GM18505 (cell line): ENCODE results near the gene PPP2R3A.
"Not testable (repeated sequence)": the region's sequence is repeated elsewhere in the genome, so short reads cannot be mapped to it uniquely, and the experiment has no call there.

Source experiments
- ATAC-seq: cut with Tn5 transposase; IDR thresholded peaks from one replicate; pipeline ENCODE4 v1.9.1; 2021; ENCODE audit not compliant: unreplicated experiment
- POLR2A ChIP-seq: IDR thresholded peaks from 4 replicates; pipeline ENCODE4 v1.6.1; 2011; ENCODE audit warnings: borderline replicate concordance; ENCODE audit not compliant: insufficient read depth, insufficient read length; ENCODE audit errors: extremely low read depth

The PPP2R3A gene

GRCh38 chr3:136146981-136147729 is 181.6 kb downstream of the PPP2R3A start:
- ATAC-seq = no peak
- TF ChIP-seq POLR2A = no peak

- TF ChIP-seq POLR2A = no peak
- no peak for ATAC-seq
Measured at GRCh38 chr3:136149667-136150066, 184.1 kb downstream of the PPP2R3A start.

GRCh38 chr3:136151219-136151618 is 185.7 kb downstream of the PPP2R3A start:
- no peak for ATAC-seq
- no peak for TF ChIP-seq POLR2A

DNA sequence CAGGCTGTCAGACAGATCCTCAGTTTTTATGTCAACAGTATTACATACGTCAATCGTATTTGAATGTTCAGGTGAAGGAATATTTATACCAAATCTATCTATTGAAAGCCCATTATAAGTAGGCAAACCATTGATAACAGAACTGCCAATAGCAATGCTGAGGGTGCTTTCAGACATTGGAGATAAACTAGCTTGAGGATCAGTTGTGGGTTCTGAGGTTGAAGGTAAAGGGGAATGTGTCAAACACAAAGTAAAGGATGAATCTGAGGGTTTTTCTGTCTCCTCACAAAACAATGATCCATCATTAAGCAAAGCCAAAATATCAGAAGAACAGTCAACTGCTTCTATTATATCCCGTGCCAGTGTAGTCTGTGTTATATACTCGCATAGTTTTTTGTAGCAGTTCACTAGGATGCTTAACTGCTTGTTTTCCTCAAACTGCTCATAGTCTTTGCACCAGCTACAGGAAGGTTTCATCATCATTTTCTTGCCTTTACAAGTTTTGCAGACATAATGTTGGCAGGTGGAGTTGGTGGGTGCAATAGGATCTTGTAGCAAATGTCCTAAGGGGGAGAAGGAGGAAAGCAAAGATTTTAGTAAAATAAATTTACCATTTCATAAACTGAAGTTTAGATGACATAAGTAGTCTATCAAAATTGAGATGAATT is 186.8 kb downstream of the PPP2R3A start:
- TF ChIP-seq POLR2A = no peak
- ATAC-seq = no peak

- no peak for ATAC-seq
- TF ChIP-seq POLR2A = no peak
Measured at GRCh38 chr3:136152963-136153362, 187.4 kb downstream of the PPP2R3A start.

GRCh38 chr3:136161516-136161915 is 196.0 kb downstream of the PPP2R3A start:
- no peak for TF ChIP-seq POLR2A
- ATAC-seq = no peak

GRCh38 chr3:136162322-136162721 is 196.8 kb downstream of the PPP2R3A start:
- ATAC-seq = no peak
- TF ChIP-seq POLR2A = no peak

- not testable (repeated sequence) for ATAC-seq
Measured at GRCh38 chr3:136163607-136164006, 198.1 kb downstream of the PPP2R3A start.

- TF ChIP-seq POLR2A = no peak
- ATAC-seq = no peak
Measured at GRCh38 chr3:136166507-136166906, 201.0 kb downstream of the PPP2R3A start.

DNA sequence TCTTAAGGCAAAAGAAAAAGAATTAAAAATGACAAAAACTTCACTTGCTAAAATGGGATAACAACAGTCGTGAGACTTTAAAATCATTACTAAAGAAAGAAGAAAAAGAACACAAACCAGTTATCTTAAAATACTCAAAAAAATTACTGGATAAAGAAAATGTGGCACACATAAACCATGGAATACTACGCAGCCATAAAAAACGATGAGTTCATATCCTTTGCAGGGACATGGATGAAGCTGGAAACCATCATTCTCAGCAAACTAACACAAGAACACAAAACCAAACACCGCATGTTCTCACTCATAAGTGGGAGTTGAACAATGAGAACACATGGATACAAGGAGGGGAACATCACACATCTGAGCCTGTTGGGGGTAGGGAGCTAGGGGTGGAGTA is 202.7 kb downstream of the PPP2R3A start:
- not testable (repeated sequence) for ATAC-seq

DNA sequence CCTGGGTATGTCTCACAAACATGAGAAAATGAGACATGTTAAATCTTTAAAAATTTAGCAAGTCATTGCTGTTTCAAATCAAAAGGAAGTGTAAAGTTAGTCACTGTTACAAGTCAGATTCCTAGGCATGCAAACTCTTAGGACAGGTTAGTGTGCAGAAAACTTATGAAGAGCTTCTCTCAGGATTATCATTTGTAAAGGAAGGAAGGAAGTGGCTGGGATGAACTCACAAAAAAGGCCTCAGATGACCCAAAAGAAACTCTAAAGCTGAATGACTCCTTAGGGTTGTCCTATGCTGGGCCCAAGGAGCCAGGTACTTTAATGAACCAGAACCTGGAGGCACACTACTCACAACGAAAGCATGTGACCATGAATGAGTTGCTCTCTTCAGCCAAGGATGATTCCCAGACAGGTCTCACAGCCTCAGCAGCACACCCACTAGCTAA is 205.6 kb downstream of the PPP2R3A start:
- ATAC-seq = no peak
- no peak for TF ChIP-seq POLR2A

DNA sequence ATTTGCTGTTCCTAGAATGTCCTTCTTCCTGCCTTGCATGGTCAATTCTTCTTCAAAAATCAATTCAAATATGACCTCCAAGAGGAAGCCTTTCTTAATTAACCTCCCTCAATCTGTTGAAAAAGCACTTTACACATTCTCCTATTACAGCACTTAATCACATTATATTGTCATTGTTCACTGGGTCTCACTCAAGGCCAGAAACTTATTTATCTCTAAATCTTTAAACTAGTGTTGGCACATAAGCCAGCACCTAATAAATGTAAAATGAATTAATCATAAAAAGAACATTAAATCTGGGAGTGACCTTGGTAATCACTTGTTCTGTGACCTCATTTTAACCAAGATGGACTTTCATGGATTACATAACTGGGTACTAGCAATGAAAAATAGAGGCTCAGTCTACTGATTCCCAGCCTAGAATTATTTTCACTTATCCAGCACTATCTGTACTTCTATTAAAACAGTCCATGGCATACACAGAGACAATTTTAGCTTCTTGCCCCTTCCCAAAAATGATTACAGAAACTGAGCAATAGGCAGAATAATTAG is 208.5 kb downstream of the PPP2R3A start:
- no peak for ATAC-seq
- no peak for TF ChIP-seq POLR2A

DNA sequence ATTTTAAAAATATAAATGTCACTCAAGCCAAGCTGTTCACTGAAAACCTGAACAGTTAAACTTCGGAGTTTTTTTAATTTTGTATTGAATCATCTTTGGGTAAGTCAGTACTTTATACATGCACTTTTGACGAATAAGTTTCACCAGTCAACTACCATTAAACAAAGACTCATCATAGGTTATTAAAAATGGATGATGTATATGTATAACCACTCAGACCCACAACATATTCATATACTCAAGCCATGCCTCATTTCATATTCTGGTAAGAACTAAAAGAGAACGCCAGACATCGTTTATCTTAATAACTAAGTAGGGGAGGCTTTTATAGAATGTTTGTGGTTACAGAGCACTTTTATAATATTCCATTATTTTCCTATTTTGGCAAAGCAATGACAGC is 212.3 kb downstream of the PPP2R3A start:
- no peak for TF ChIP-seq POLR2A
- ATAC-seq = no peak

- TF ChIP-seq POLR2A = no peak
Measured at GRCh38 chr3:136181741-136182140, 216.2 kb downstream of the PPP2R3A start.

DNA sequence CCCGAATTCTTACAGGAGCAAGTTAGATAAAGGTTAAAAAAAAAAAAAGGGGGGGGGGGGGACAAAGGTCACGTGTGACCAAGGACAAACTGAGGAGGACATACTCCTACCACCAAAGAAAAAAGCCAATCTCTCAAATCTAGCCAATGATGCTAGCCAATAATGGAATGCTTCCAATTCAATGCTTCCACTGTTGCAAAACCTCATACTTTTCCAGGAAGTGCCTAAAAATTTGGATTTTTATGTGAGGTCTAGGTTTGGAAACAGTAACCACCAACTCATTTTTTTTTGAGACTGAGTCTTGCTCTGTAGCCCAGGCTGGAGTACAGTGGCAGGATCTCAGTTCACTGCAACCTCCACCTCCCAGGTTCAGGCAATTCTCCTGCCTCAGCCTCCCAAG is 219.2 kb downstream of the PPP2R3A start:
- no peak for ATAC-seq
- no peak for TF ChIP-seq POLR2A

More at GRCh38 chr3:136181741-136182140, 216.2 kb downstream of the PPP2R3A start:
- ATAC-seq = no peak

- ATAC-seq = no peak
- no peak for TF ChIP-seq POLR2A
Measured at GRCh38 chr3:136186344-136186743, 220.8 kb downstream of the PPP2R3A start.
